PFSK-1 (cell line): Measurements from ENCODE around the gene POU6F2.

Experiments used
- POLR2AphosphoS5 ChIP-seq: IDR thresholded peaks from 2 replicates; pipeline ENCODE4 v1.6.1; 2012; ENCODE audit warnings: low read depth, mild to moderate bottlenecking, control low read depth, low read length, moderate library complexity
- SIN3A ChIP-seq: IDR thresholded peaks from 2 replicates; pipeline ENCODE4 v1.6.1; 2012; ENCODE audit warnings: mild to moderate bottlenecking, low read length, moderate library complexity, borderline replicate concordance; ENCODE audit not compliant: insufficient read depth
- TAF1 ChIP-seq: IDR thresholded peaks from 2 replicates; pipeline ENCODE4 v1.6.1; 2012; ENCODE audit warnings: low read length, control low read depth, borderline replicate concordance; ENCODE audit not compliant: insufficient read depth

DNA sequence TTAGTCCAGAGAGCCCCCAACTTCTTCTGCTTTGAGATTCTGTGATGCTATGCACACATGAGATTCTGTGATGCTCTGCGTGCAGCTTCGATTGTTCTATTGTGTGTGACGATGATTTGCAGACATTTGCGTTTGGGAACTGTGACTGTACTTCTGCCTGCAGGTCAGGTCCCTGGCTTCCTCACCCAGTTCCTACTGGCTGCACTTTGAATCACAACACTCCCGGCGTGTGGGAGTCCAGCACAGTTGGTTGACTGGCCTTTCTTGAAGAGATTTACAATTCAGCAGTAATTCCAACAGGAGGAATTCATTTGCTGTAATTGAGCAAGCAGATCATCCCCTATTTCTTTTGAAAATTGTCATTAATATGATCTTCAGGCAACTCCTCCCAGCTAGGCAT, 336.3 kb downstream of the POU6F2 start:
- no peak for TF ChIP-seq POLR2AphosphoS5
- no peak for TF ChIP-seq TAF1
- no peak for TF ChIP-seq SIN3A
